Activated naive CD8-positive, alpha-beta T cell treated with anti-CD3 and anti-CD28 coated beads, Interleukin-2, amount 10 ng/mL, durations not matched to agents 7 days and 5 days (primary cell): ENCODE measurements around the gene ILDR2. TPM values are rescaled to one million over a fixed set of nuclear protein-coding genes. Genes with fewer than 3 reads are reported as not detected.

Experiments used
- ATAC-seq: fragments of 150-1000 bp; cut with Tn5 transposase; one replicate; pipeline ENCODE4 v1.10.0; 2021; ENCODE audit warnings: low read depth, moderate library complexity
- POLR2A ChIA-PET: fragments of 350-600 bp; sonication (Branson Sonifier 250); formaldehyde crosslinking; loops from one replicate; lab custom pipeline; 2021; ENCODE audit warnings: antibody characterized with exemption; lab: Charles Lee
- DNase-seq: peaks from one replicate; pipeline ENCODE4 v3.0.0; 2021
- H3K27ac Mint-ChIP-seq: one replicate; pipeline ENCODE4 v1.8.0; 2022; ENCODE audit warnings: mild to moderate bottlenecking, mixed read lengths
- H3K27me3 Mint-ChIP-seq: one replicate; pipeline ENCODE4 v1.8.0; 2022; ENCODE audit warnings: mild to moderate bottlenecking, moderate library complexity, mixed read lengths
- H3K36me3 Mint-ChIP-seq: one replicate; pipeline ENCODE4 v1.8.0; 2021; ENCODE audit warnings: mild to moderate bottlenecking, mixed read lengths
- H3K4me1 Mint-ChIP-seq: one replicate; pipeline ENCODE4 v1.8.0; 2021; ENCODE audit warnings: mixed read lengths
- H3K4me3 Mint-ChIP-seq: one replicate; pipeline ENCODE4 v1.8.0; 2022; ENCODE audit warnings: mild to moderate bottlenecking, moderate library complexity, mixed read lengths
- H3K9me3 Mint-ChIP-seq: one replicate; pipeline ENCODE4 v1.8.0; 2021; ENCODE audit warnings: mixed read lengths
- total RNA-seq, 2 experiments: library from RNA; stranded (reverse); gene quantifications; one replicate each; pipeline ENCODE4 v1.2.3, GENCODE V29; 2021

Gene ILDR2
- total RNA-seq, 2 experiments from 2014 or later: 3.5 to 4.3 TPM

DNA sequence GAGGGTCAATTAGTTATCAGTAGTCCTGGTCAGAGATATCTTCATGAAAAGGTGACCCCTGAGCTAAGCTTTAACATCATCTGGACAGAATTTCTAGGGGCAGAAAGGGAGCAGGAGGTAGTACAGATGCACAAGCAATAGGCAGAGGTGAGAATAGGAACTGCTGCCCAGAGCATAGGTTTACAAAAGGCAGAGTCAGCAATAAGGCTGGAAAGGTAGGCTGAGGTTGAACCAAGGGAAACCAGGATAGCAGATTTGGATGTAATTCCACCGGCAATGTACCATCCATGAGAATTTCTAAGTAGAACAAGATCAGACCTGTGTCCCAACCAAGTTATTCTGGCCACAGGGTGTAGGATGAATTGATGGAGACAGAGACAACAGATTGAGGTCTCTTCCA, 6.2 kb upstream of the ILDR2 start:
- no peak overlapping the region for H3K27ac Mint-ChIP-seq
- DNase-seq (no peak), ATAC-seq (no peak)
- H3K9me3 Mint-ChIP-seq: no peaks in the 10 kb centered on the region
- peaks cover 42% of the 10 kb centered on the region for H3K27me3 Mint-ChIP-seq
- H3K4me3 Mint-ChIP-seq: no peak overlapping the region
- H3K36me3 Mint-ChIP-seq: no peaks in the 10 kb centered on the region
- no peaks in the 10 kb centered on the region for H3K4me1 Mint-ChIP-seq
- POLR2A ChIA-PET: no interaction called here

- POLR2A ChIA-PET: no interaction called here
- H3K4me3 Mint-ChIP-seq: no peak overlapping the region
- H3K4me1 Mint-ChIP-seq: peaks cover 8% of the 10 kb centered on the region
- no peak for DNase-seq
- H3K36me3 Mint-ChIP-seq: no peaks in the 10 kb centered on the region
- no peak for ATAC-seq
- peaks cover 43% of the 10 kb centered on the region for H3K27me3 Mint-ChIP-seq
- no peak overlapping the region for H3K27ac Mint-ChIP-seq
- no peaks in the 10 kb centered on the region for H3K9me3 Mint-ChIP-seq
Measured at GRCh38 chr1:166980818-166981217, 5.5 kb upstream of the ILDR2 start.

DNA sequence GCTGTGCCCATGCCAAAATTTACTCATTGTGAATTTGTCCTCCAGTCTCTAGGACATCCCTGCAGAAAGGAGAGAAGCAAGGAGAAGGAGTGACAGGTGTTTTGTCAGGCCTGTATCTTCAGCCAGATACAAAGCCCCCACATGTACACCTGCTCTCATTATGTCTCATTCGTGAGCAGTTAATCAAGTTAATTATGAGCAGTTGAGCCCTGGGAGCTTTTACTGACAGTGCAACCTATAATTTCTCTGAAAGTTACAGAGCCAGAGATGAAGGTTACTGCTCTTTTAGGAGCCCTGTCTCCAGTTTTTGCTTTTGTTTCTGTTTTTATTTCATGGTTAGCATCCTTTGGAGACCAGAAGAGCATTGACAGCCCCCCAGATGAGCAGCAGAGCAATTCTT, 5.0 kb upstream of the ILDR2 start:
- Mint-ChIP-seq H3K27me3 (peaks cover 39% of the 10 kb centered on the region), H3K9me3 (no peaks in the 10 kb centered on the region), H3K27ac (no peak overlapping the region), H3K4me3 (no peak overlapping the region), H3K36me3 (no peaks in the 10 kb centered on the region), H3K4me1 (peaks cover 8% of the 10 kb centered on the region)
- ATAC-seq: no peak
- DNase-seq: no peak
- POLR2A ChIA-PET: no interaction called here

DNA sequence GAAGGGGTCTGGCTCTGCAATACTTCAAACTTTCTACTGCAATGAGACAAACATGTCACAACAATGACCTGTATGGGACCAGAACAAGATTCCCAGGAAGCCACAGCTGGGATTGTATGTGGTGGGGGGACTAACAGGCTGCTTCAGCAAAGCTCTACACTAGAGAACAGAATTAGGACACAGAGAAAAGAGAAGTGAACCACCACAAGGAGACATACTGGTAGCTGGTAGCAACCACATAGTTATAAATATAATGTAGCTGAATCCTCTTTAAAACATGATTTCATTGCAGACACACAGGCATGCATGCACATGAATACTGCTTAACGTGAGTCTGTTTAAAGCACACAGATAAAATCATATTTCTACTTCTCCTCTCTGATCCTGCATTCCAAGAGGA, 3.5 kb upstream of the ILDR2 start:
- H3K4me3 Mint-ChIP-seq: no peak overlapping the region
- POLR2A ChIA-PET: interaction anchor here (1.0 kb wide), 1 partner anchor 10 kb away, joined by 3 read pairs; no protein-coding TSS in a partner anchor

DNA sequence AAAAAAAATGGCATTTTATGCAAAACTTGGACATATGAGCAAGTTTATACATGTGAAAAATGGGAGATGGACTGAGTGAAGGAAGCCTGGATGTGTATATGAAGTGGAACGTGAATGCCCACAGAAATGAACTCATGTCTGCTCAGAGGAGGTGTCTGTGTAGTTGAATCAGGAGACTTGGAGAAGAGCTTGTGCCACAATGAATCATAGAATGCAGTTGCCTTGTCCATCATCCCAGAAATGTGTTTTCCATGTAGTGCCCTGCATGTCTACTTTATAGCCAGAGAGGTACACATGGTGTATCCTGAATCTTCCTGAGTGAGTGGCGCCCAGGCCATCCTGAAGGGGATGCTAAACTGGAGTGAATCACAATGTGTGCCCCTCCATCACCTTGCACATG, 2.6 kb upstream of the ILDR2 start:
- POLR2A ChIA-PET: interaction anchor here (1.0 kb wide), 1 partner anchor 9 kb away, joined by 3 read pairs; no protein-coding TSS in a partner anchor
- peaks cover 42% of the 10 kb centered on the region for H3K27me3 Mint-ChIP-seq
- no peak for ATAC-seq

More for the DNA sequence above, 3.5 kb upstream of the ILDR2 start:
- Mint-ChIP-seq H3K4me1 (peaks cover 17% of the 10 kb centered on the region), H3K27ac (no peak overlapping the region), H3K9me3 (no peaks in the 10 kb centered on the region), H3K27me3 (peaks cover 40% of the 10 kb centered on the region), H3K36me3 (no peaks in the 10 kb centered on the region)
- ATAC-seq: no peak
- no peak for DNase-seq

DNA sequence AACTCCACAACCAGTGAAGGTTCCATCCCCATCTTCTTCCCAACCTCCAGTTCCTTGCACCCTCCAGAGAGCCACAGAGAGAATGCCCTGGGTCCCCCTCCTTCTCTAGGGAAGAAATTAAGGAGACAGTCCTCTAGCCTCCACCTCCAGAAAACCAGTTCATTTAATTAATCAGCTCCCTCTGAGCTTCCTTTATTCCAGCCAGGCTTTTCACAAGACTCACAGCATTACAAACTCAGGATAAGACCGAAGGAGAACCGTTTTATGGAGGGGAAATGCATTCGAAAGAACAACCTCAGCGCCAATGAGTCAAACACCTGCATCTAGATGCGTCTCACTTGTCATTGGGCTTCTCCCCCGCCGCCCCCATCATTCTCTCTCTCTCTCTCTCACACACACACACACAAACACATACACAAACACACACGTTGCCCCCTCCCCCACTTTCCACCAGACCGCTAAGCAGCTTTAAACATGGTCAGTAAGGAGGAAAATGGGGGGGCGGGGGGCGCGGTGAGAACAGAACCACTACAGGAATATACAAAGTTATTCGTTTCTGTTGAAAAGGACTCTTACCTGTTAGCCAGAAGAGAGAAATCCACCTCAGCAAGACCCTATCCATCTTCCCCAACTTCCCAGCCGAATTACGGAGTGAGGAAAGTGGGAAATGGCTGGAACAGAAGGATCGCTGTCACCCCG, 544 bp downstream of the ILDR2 start:
- Mint-ChIP-seq H3K27me3 (peaks cover 48% of the 10 kb centered on the region), H3K9me3 (no peaks in the 10 kb centered on the region), H3K27ac (peak overlapping the region; percentile 49), H3K36me3 (no peaks in the 10 kb centered on the region), H3K4me1 (peaks cover 29% of the 10 kb centered on the region), H3K4me3 (peak overlapping the region; percentile 87)
- DNase-seq: no peak
- POLR2A ChIA-PET: interaction anchor here (0.7 to 0.9 kb wide), 2 partner anchors 31 to 64 kb away, joined by 3 to 4 read pairs; no protein-coding TSS in a partner anchor
- peak; percentile 17 for ATAC-seq

More for the DNA sequence above, 2.6 kb upstream of the ILDR2 start:
- DNase-seq: no peak
- Mint-ChIP-seq H3K9me3 (no peaks in the 10 kb centered on the region), H3K4me1 (peaks cover 17% of the 10 kb centered on the region), H3K4me3 (no peak overlapping the region), H3K36me3 (no peaks in the 10 kb centered on the region), H3K27ac (no peak overlapping the region)

- Mint-ChIP-seq H3K9me3 (no peaks in the 10 kb centered on the region), H3K27ac (no peak overlapping the region), H3K4me1 (peaks cover 35% of the 10 kb centered on the region), H3K27me3 (peaks cover 40% of the 10 kb centered on the region), H3K4me3 (no peak overlapping the region), H3K36me3 (no peaks in the 10 kb centered on the region)
- POLR2A ChIA-PET: no interaction called here
- ATAC-seq (no peak), DNase-seq (no peak)
Measured at GRCh38 chr1:166972826-166973225, 2.5 kb downstream of the ILDR2 start.

DNA sequence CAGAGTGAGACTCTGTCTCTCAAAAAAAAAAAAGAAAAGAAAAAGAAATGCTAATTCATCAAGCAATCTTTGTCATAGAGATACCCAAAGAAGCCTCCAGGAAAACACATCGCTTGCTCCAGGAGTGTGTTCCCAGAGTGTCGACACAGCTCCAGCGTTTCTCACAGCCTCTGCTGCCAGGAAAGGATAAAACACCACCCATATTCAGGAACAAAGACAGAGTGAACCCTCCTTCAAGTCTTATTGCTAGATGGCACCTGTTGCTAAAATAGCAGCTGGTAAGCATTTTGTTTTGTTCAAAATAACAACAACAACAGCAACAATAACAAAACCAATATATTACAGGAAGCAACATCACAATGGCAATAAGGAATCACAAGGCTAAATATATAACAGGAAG, 3.1 kb downstream of the ILDR2 start:
- H3K27ac Mint-ChIP-seq: no peak overlapping the region

DNA sequence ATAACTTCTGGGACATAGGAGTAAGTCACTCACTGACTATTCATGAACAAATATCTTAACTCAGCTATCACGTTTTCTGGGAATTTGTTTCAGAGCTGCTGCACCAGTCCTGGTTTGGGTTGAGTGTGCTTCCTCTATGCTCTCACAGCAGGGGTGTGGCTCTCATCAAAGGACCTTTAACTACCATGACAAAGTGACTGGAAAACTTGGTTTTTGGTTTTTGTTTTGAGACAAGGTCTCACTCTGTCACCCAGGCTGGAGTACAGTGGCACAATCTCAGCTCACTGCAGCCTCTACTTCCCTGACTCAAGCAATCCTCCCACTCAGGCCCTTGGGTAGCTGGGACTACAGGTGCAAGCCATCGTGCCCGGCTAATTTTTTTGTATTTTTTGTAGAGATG, 4.1 kb downstream of the ILDR2 start:
- no peak overlapping the region for H3K27ac Mint-ChIP-seq
- POLR2A ChIA-PET: no interaction called here
- no peaks in the 10 kb centered on the region for H3K9me3 Mint-ChIP-seq
- H3K27me3 Mint-ChIP-seq: peaks cover 30% of the 10 kb centered on the region
- H3K36me3 Mint-ChIP-seq: no peaks in the 10 kb centered on the region
- no peak overlapping the region for H3K4me3 Mint-ChIP-seq
- ATAC-seq (no peak), DNase-seq (no peak)
- peaks cover 32% of the 10 kb centered on the region for H3K4me1 Mint-ChIP-seq

More for the DNA sequence above, 3.1 kb downstream of the ILDR2 start:
- DNase-seq: no peak
- Mint-ChIP-seq H3K9me3 (no peaks in the 10 kb centered on the region), H3K27me3 (peaks cover 38% of the 10 kb centered on the region), H3K4me1 (peaks cover 35% of the 10 kb centered on the region), H3K4me3 (no peak overlapping the region), H3K36me3 (no peaks in the 10 kb centered on the region)
- no peak for ATAC-seq
- POLR2A ChIA-PET: no interaction called here

GRCh38 chr1:166969074-166969677, 6.2 kb downstream of the ILDR2 start:
- peak overlapping the region; percentile 60 for H3K27ac Mint-ChIP-seq
- no peaks in the 10 kb centered on the region for H3K9me3 Mint-ChIP-seq
- H3K4me1 Mint-ChIP-seq: peaks cover 21% of the 10 kb centered on the region
- H3K27me3 Mint-ChIP-seq: peaks cover 18% of the 10 kb centered on the region
- peak overlapping the region; percentile 11 for H3K4me3 Mint-ChIP-seq
- POLR2A ChIA-PET: interaction anchor here (0.8 kb wide), 1 partner anchor 9 kb away, joined by 3 read pairs; no protein-coding TSS in a partner anchor
- ATAC-seq (peak; percentile 97), DNase-seq (no peak)
- H3K36me3 Mint-ChIP-seq: no peaks in the 10 kb centered on the region

DNA sequence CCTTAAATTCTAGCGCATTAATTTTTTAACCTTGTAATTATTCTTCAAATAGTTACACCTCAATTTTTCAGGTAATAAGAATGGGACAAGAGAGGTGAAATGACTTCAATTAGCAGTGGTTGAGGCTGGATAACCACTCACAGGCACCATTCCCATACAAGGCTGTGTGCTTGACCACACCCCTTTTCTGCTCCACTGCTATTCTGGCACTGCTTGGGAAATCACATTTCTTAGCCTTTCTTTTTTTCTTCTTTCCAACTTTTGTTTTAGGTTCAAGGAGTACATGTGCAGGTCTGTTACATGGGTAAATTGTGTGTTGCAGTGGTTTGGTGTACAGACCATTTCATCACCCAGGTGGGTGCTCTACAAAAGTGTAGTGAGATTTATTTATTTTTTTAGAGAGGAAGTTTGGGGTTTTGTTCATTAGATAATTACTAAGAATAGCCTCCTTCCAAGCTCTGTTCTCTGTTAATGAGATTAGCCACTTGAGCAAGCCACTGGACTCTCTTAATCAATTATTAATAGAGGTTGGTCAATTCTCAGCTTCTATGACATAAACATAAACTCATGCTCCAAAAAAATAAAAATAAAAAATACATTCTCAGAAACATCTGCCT, 14.4 kb downstream of the ILDR2 start:
- DNase-seq: no peak
- Mint-ChIP-seq H3K27me3 (peaks cover 10% of the 10 kb centered on the region), H3K4me3 (no peak overlapping the region), H3K36me3 (peaks cover 4% of the 10 kb centered on the region), H3K27ac (no peak overlapping the region), H3K4me1 (peaks cover 3% of the 10 kb centered on the region), H3K9me3 (no peaks in the 10 kb centered on the region)
- no peak for ATAC-seq
- POLR2A ChIA-PET: no interaction called here

DNA sequence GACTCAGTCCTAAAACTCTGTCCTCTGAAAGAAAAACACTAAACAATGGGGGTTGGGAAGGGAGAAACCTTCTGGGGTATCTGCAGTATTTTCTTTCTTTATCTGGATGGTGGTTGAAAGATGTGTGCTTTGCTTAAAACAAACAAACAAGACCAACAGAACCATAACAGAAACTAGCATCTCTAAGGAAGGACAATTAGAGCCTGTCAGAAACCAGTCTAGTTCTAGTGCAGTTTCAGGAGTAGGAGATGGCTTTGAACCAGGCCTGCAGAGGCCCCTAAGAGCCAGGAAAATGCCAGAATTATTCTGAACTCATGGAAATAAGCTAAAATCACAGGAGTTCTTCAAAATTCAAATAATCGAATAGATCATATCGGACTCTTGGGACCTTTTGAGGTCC, 18.5 kb downstream of the ILDR2 start:
- H3K36me3 Mint-ChIP-seq: peaks cover 13% of the 10 kb centered on the region
- H3K27ac Mint-ChIP-seq: no peak overlapping the region
- ATAC-seq (no peak), DNase-seq (no peak)
- peaks cover 8% of the 10 kb centered on the region for H3K27me3 Mint-ChIP-seq
- POLR2A ChIA-PET: no interaction called here
- no peaks in the 10 kb centered on the region for H3K9me3 Mint-ChIP-seq
- H3K4me3 Mint-ChIP-seq: no peak overlapping the region
- H3K4me1 Mint-ChIP-seq: peaks cover 1% of the 10 kb centered on the region

GRCh38 chr1:166956057-166956850, 19.1 kb downstream of the ILDR2 start:
- Mint-ChIP-seq H3K4me3 (no peak overlapping the region), H3K27ac (no peak overlapping the region), H3K36me3 (peaks cover 13% of the 10 kb centered on the region), H3K27me3 (peaks cover 8% of the 10 kb centered on the region), H3K4me1 (peaks cover 1% of the 10 kb centered on the region), H3K9me3 (no peaks in the 10 kb centered on the region)
- DNase-seq (no peak), ATAC-seq (no peak)
- POLR2A ChIA-PET: no interaction called here
